Hindlimb muscle (tissue), 1 donor: ENCODE data around the gene THNSL1. TPM values are rescaled to one million over a fixed set of nuclear protein-coding genes. Genes with fewer than 3 reads are reported as not detected.
"Not testable (repeated sequence)": the region's sequence is repeated elsewhere in the genome, so short reads cannot be mapped to it uniquely, and the experiment has no call there.

ENCODE experiments used
- DNase-seq: peaks from one replicate; pipeline ENCODE4 v3.0.0-alpha.2; 2013
- polyA plus RNA-seq: library from polyadenylated mRNA; unstranded; fragments of 120-200 nt; gene quantifications from one replicate; pipeline ENCODE4 v1.2.1, GENCODE V29; 2013; ENCODE audit not compliant: insufficient read length

Gene THNSL1
- polyA plus RNA-seq, 1 donor, result 6.3 TPM

- no peak for DNase-seq
These were observed 18.4 kb upstream of the THNSL1 start for GRCh38 chr10:24998044-24998443.

GRCh38 chr10:25011591-25011990, 4.8 kb upstream of the THNSL1 start:
- not testable (repeated sequence) for DNase-seq

GRCh38 chr10:25014579-25014978, 1.8 kb upstream of the THNSL1 start:
- no peak for DNase-seq

GRCh38 chr10:25015828-25016375, 510 bp upstream of the THNSL1 start, which contains the start of gene ENKUR:
Gene ENKUR (minus strand): TSS chr10:25016158. CDS start chr10:25015936, 222 bp downstream.
- peak; percentile 92 for DNase-seq

GRCh38 chr10:25017154-25017590, 760 bp downstream of the THNSL1 start:
- no peak for DNase-seq

- no peak for DNase-seq
These were observed 1.2 kb downstream of the THNSL1 start for GRCh38 chr10:25017661-25018060.

GRCh38 chr10:25018703-25019102, 2.3 kb downstream of the THNSL1 start:
- no peak for DNase-seq

- peak; percentile 11 for DNase-seq
These were observed 6.9 kb downstream of the THNSL1 start for GRCh38 chr10:25023278-25023677.

GRCh38 chr10:25024528-25024927, 8.1 kb downstream of the THNSL1 start:
- DNase-seq, result no peak

- DNase-seq, result no peak
These were observed 10.1 kb downstream of the THNSL1 start for GRCh38 chr10:25026463-25026862.

GRCh38 chr10:25028711-25029110, 12.3 kb downstream of the THNSL1 start:
- no peak for DNase-seq

- DNase-seq, result no peak
These were observed 13.1 kb downstream of the THNSL1 start for GRCh38 chr10:25029519-25029918.

GRCh38 chr10:25036381-25036780, 20.0 kb downstream of the THNSL1 start:
- DNase-seq, result no peak

GRCh38 chr10:25038325-25038724, 21.9 kb downstream of the THNSL1 start:
- no peak for DNase-seq

- no peak for DNase-seq
These were observed 23.1 kb downstream of the THNSL1 start for GRCh38 chr10:25039531-25039930.

GRCh38 chr10:25046641-25047040, 30.2 kb downstream of the THNSL1 start:
- no peak for DNase-seq

- DNase-seq, result no peak
These were observed 30.7 kb downstream of the THNSL1 start for GRCh38 chr10:25047088-25047487.

- DNase-seq, result no peak
These were observed 31.3 kb downstream of the THNSL1 start for GRCh38 chr10:25047591-25048301.

- DNase-seq, result no peak
These were observed 32.0 kb downstream of the THNSL1 start for GRCh38 chr10:25048450-25048849.

- no peak for DNase-seq
These were observed 33.6 kb downstream of the THNSL1 start for GRCh38 chr10:25049966-25050365.

GRCh38 chr10:25050402-25050801, 34.0 kb downstream of the THNSL1 start:
- DNase-seq, result no peak

- DNase-seq, result no peak
These were observed 35.6 kb downstream of the THNSL1 start for GRCh38 chr10:25052012-25052411.

- DNase-seq, result no peak
These were observed 40.3 kb downstream of the THNSL1 start for GRCh38 chr10:25056726-25057125.

GRCh38 chr10:25057886-25058285, 41.5 kb downstream of the THNSL1 start:
- DNase-seq, result no peak
